Suprapubic skin (tissue), 4 donors: ENCODE data around the gene NPAS1. TPM values are rescaled to one million over a fixed set of nuclear protein-coding genes. Genes with fewer than 3 reads are reported as not detected.
A peak's percentile ranks its signal among the peaks of the same experiment; 100 is the strongest.

Source experiments
- DNase-seq, 2 donors: peaks; one replicate each; pipeline ENCODE4 v3.0.0-alpha.2; 2019; ENCODE audit warnings: low spot score in 2 of 2
- H3K27ac ChIP-seq: fragments of 200-600 bp; sonication (generic); one replicate; pipeline ENCODE4 v1.5.1; 2019
- H3K27me3 ChIP-seq: fragments of 200-600 bp; sonication (generic); one replicate; pipeline ENCODE4 v1.5.1; 2019
- H3K36me3 ChIP-seq: fragments of 200-600 bp; sonication (generic); one replicate; pipeline ENCODE4 v1.5.1; 2019
- H3K4me1 ChIP-seq: fragments of 200-600 bp; sonication (generic); one replicate; pipeline ENCODE4 v1.5.1; 2019
- H3K4me3 ChIP-seq: fragments of 200-600 bp; sonication (generic); one replicate; pipeline ENCODE4 v1.5.1; 2019; ENCODE audit warnings: mild to moderate bottlenecking
- H3K9me3 ChIP-seq: fragments of 200-600 bp; sonication (generic); one replicate; pipeline ENCODE4 v1.5.1; 2019
- CTCF ChIP-seq, 2 donors: fragments of 200-600 bp in 1 of 2; fragments of 450-650 bp in 1 of 2; sonication (generic) in 1 of 2; IDR thresholded peaks; one replicate each; pipeline ENCODE4 v1.5.1; 2016 to 2019; ENCODE audit warnings: antibody characterized with exemption in 2 of 2, mild to moderate bottlenecking in 1 of 2, moderate library complexity in 1 of 2
- EP300 ChIP-seq: sonication (generic); formaldehyde crosslinking; IDR thresholded peaks from one replicate; pipeline ENCODE4 v1.6.1; 2017; ENCODE audit warnings: antibody characterized with exemption
- POLR2A ChIP-seq, 2 donors: fragments of 450-650 bp; IDR thresholded peaks; one replicate each; pipeline ENCODE4 v1.6.1; 2017; ENCODE audit warnings: antibody characterized with exemption in 2 of 2, mild to moderate bottlenecking in 2 of 2, moderate library complexity in 2 of 2
- POLR2AphosphoS5 ChIP-seq, 3 donors: sonication (generic); formaldehyde crosslinking; IDR thresholded peaks; one replicate each; pipeline ENCODE4 v1.6.1; 2017; ENCODE audit warnings: antibody characterized with exemption in 3 of 3
- WGBS: methylation state at CpG from one replicate; pipeline ENCODE4 v1.1.5; 2018; 5-methylcytosine and 5-hydroxymethylcytosine counted together
- total RNA-seq, 4 donors: library from RNA; depleted of rRNA; stranded (reverse); fragments of >200 nt; gene quantifications; one replicate each; pipeline ENCODE4 v1.1.0, GENCODE V29; 2016

Gene NPAS1
- total RNA-seq, 4 donors from 2014 or later: 4.7 to 6.8 (median 5.5) TPM

GRCh38 chr19:46979126-46980105, 40.2 kb upstream of the NPAS1 start:
- no peak for DNase-seq
- no peak overlapping the region for H3K4me3 ChIP-seq
- H3K4me1 ChIP-seq: peaks cover 86% of the 10 kb centered on the region
- H3K36me3 ChIP-seq: no peaks in the 10 kb centered on the region
- H3K27me3 ChIP-seq: no peaks in the 10 kb centered on the region
- TF ChIP-seq CTCF (IDR thresholded peaks at IDR 0.05) (no peak), EP300 (no peak), POLR2AphosphoS5 (IDR thresholded peaks at IDR 0.05) (no peak), POLR2A (IDR thresholded peaks at IDR 0.05) (no peak)
- H3K27ac ChIP-seq: no peak overlapping the region
- WGBS: 58% methylated on average over 25 of the region's 29 CpGs
- H3K9me3 ChIP-seq: no peaks in the 10 kb centered on the region

- no peak for DNase-seq
- TF ChIP-seq EP300 (no peak), POLR2A (IDR thresholded peaks at IDR 0.05) (no peak), POLR2AphosphoS5 (IDR thresholded peaks at IDR 0.05) (no peak), CTCF (IDR thresholded peaks at IDR 0.05) (no peak)
- 87% methylated on average over 3 of the region's 3 CpGs for WGBS
These were observed 38.9 kb upstream of the NPAS1 start for GRCh38 chr19:46980761-46981160.

GRCh38 chr19:46981286-46981945, 38.2 kb upstream of the NPAS1 start:
- TF ChIP-seq POLR2A (IDR thresholded peaks at IDR 0.05) (no peak), EP300 (no peak), CTCF (IDR thresholded peaks at IDR 0.05) (no peak), POLR2AphosphoS5 (IDR thresholded peaks at IDR 0.05) (no peak)
- Histone ChIP-seq H3K4me1 (peaks cover 72% of the 10 kb centered on the region), H3K27me3 (no peaks in the 10 kb centered on the region), H3K36me3 (no peaks in the 10 kb centered on the region), H3K9me3 (no peaks in the 10 kb centered on the region), H3K4me3 (no peak overlapping the region), H3K27ac (peak overlapping the region; percentile 43)
- 56% methylated on average over 8 of the region's 8 CpGs for WGBS
- no peak for DNase-seq

More at GRCh38 chr19:46980761-46981160, 38.9 kb upstream of the NPAS1 start:
- no peak overlapping the region for H3K4me3 ChIP-seq
- H3K27me3 ChIP-seq: no peaks in the 10 kb centered on the region
- no peaks in the 10 kb centered on the region for H3K9me3 ChIP-seq
- no peak overlapping the region for H3K27ac ChIP-seq
- H3K4me1 ChIP-seq: peaks cover 79% of the 10 kb centered on the region
- no peaks in the 10 kb centered on the region for H3K36me3 ChIP-seq

- WGBS: 83% methylated on average over 6 of the region's 6 CpGs
- Histone ChIP-seq H3K4me3 (no peak overlapping the region), H3K27ac (no peak overlapping the region), H3K27me3 (no peaks in the 10 kb centered on the region), H3K4me1 (peaks cover 55% of the 10 kb centered on the region), H3K9me3 (no peaks in the 10 kb centered on the region), H3K36me3 (peaks cover 3% of the 10 kb centered on the region)
- no peak for DNase-seq
- TF ChIP-seq POLR2A (IDR thresholded peaks at IDR 0.05) (no peak), EP300 (no peak), POLR2AphosphoS5 (IDR thresholded peaks at IDR 0.05) (no peak), CTCF (IDR thresholded peaks at IDR 0.05) (no peak)
These were observed 36.5 kb upstream of the NPAS1 start for GRCh38 chr19:46983097-46983496.
